Sigmoid colon (tissue), 7 donors: ENCODE results near the gene SEPTIN6. TPM values are rescaled to one million over a fixed set of nuclear protein-coding genes. Genes with fewer than 3 reads are reported as not detected.

Source experiments
- DNase-seq: peaks from one replicate; pipeline ENCODE4 v3.0.0-alpha.2; 2019
- H3K27ac ChIP-seq, 4 donors: fragments of 200-600 bp; sonication (generic); one replicate each; pipeline ENCODE4 v1.5.1; 2016 to 2019; ENCODE audit warnings: mild to moderate bottlenecking in 1 of 4
- H3K27me3 ChIP-seq, 3 donors: fragments of 200-600 bp; sonication (generic); one replicate each; pipeline ENCODE4 v1.5.1; 2019; ENCODE audit warnings: mild to moderate bottlenecking in 1 of 3
- H3K36me3 ChIP-seq, 4 donors: fragments of 200-600 bp; sonication (generic); one replicate each; pipeline ENCODE4 v1.5.1; 2016 to 2019
- H3K4me1 ChIP-seq, 4 donors: fragments of 200-600 bp; sonication (generic); one replicate each; pipeline ENCODE4 v1.5.1; 2017 to 2019
- H3K4me3 ChIP-seq, 4 donors: fragments of 200-600 bp; sonication (generic); one replicate each; pipeline ENCODE4 v1.5.1; 2017 to 2019; ENCODE audit warnings: mild to moderate bottlenecking in 2 of 4, moderate library complexity in 1 of 4
- H3K9me3 ChIP-seq, 4 donors: fragments of 200-600 bp in 3 of 4; sonication (generic) in 3 of 4; one replicate each; pipeline versions ENCODE4 v1.5.1 to v1.6.1; 2013 to 2019
- CTCF ChIP-seq, 4 experiments: fragments of 450-650 bp in 3 of 4; fragments of 200-600 bp in 1 of 4; IDR thresholded peaks; one replicate each; pipeline ENCODE4 v1.5.1; 2016 to 2019; ENCODE audit warnings: antibody characterized with exemption in 4 of 4, mild to moderate bottlenecking in 3 of 4, moderate library complexity in 2 of 4
- EP300 ChIP-seq, 4 donors: sonication (generic); formaldehyde crosslinking; IDR thresholded peaks; one replicate each; pipeline ENCODE4 v1.6.1; 2017; ENCODE audit warnings: antibody characterized with exemption in 4 of 4
- POLR2A ChIP-seq, 2 donors: fragments of 450-650 bp; IDR thresholded peaks; one replicate each; pipeline ENCODE4 v1.6.1; 2016; ENCODE audit warnings: antibody characterized with exemption in 2 of 2, mild to moderate bottlenecking in 2 of 2, moderate library complexity in 2 of 2
- POLR2AphosphoS5 ChIP-seq, 4 donors: sonication (generic); formaldehyde crosslinking; IDR thresholded peaks; one replicate each; pipeline ENCODE4 v1.6.1; 2017; ENCODE audit warnings: antibody characterized with exemption in 4 of 4
- WGBS, 2 donors: extraction: QIAGEN DNeasy Blood & Tissue Kit; methylation state at CpG; one replicate each; pipeline ENCODE4 v1.1.7; 2013; 5-methylcytosine and 5-hydroxymethylcytosine counted together
- intact Hi-C: fragments of 100-400 bp; cut with DNase I; formaldehyde crosslinking; loops from one replicate; pipeline ENCODE4 v1.15.1; 2023
- polyA plus RNA-seq, 3 donors: library from polyadenylated mRNA; stranded (reverse); fragments of 200-250 nt; gene quantifications; one replicate each; pipeline ENCODE4 v1.2.3, GENCODE V29; 2013
- total RNA-seq, 4 donors: library from RNA; depleted of rRNA; stranded (reverse); fragments of >200 nt; gene quantifications; one replicate each; pipeline ENCODE4 v1.1.0, GENCODE V29; 2016
- donor health status: healthy with polysubstance abuse.
- donor health status: Bipolar disorder and iron deficiency.
- donor health status: healthy.

SEPTIN6 gene
- total and polyA plus RNA-seq, 7 donors, result 5.3 to 103 (median 48.2) TPM

- Histone ChIP-seq H3K4me1 (peaks cover 0 to 5% (median 0%) of the 10 kb centered on the region in 4 donors), H3K9me3 (no peaks in the 10 kb centered on the region), H3K36me3 (no peaks in the 10 kb centered on the region), H3K4me3 (no peak overlapping the region), H3K27me3 (no peaks in the 10 kb centered on the region), H3K27ac (peak overlapping the region in 2 of 4 donors; percentile 14 to 21)
- WGBS, 2 donors, result 16 to 54% methylated on average over 7 of the region's 7 CpGs
- TF ChIP-seq CTCF (IDR thresholded peaks at IDR 0.05) (no peak), EP300 (IDR thresholded peaks at IDR 0.05) (no peak), POLR2AphosphoS5 (IDR thresholded peaks at IDR 0.05) (no peak), POLR2A (IDR thresholded peaks at IDR 0.05) (no peak)
- peak; percentile 78 for DNase-seq
- intact Hi-C loops, result no loop called here
Observed at GRCh38 chrX:119734897-119735339, 42.0 kb upstream of the SEPTIN6 start.

- TF ChIP-seq CTCF (IDR thresholded peaks at IDR 0.05) (peak; percentile 23 to 47 (median 36)), EP300 (IDR thresholded peaks at IDR 0.05) (no peak)
- 32 to 38% methylated on average over 14 of the region's 14 CpGs for WGBS, 2 donors
- Histone ChIP-seq H3K4me1 (no peaks in the 10 kb centered on the region), H3K27me3 (no peaks in the 10 kb centered on the region), H3K9me3 (no peaks in the 10 kb centered on the region), H3K36me3 (no peaks in the 10 kb centered on the region), H3K27ac (no peak overlapping the region), H3K4me3 (no peak overlapping the region)
- peak; percentile 77 for DNase-seq
- intact Hi-C loops, result loop anchor here (2.0 kb wide), 1 partner anchor 75 kb away; no protein-coding TSS in a partner anchor
Observed at GRCh38 chrX:119729408-119730201, 36.6 kb upstream of the SEPTIN6 start.

GRCh38 chrX:119728487-119728886, 35.5 kb upstream of the SEPTIN6 start:
- WGBS, 2 donors, result 55 to 63% methylated on average over 5 of the region's 5 CpGs
- Histone ChIP-seq H3K27ac (no peak overlapping the region), H3K4me1 (no peaks in the 10 kb centered on the region), H3K4me3 (no peak overlapping the region), H3K36me3 (no peaks in the 10 kb centered on the region), H3K27me3 (no peaks in the 10 kb centered on the region), H3K9me3 (no peaks in the 10 kb centered on the region)
- intact Hi-C loops, result no loop called here
- TF ChIP-seq EP300 (IDR thresholded peaks at IDR 0.05), result no peak
- no peak for TF ChIP-seq POLR2AphosphoS5 (IDR thresholded peaks at IDR 0.05)
- no peak for DNase-seq

GRCh38 chrX:119726900-119727555, 34.1 kb upstream of the SEPTIN6 start:
- no peaks in the 10 kb centered on the region for H3K27me3 ChIP-seq
- intact Hi-C loops, result no loop called here
- H3K4me1 ChIP-seq, result no peaks in the 10 kb centered on the region
- no peak for DNase-seq
- no peak overlapping the region for H3K27ac ChIP-seq
- H3K4me3 ChIP-seq, result no peak overlapping the region
- no peaks in the 10 kb centered on the region for H3K9me3 ChIP-seq
- TF ChIP-seq CTCF (IDR thresholded peaks at IDR 0.05), result no peak
- no peak for TF ChIP-seq POLR2AphosphoS5 (IDR thresholded peaks at IDR 0.05)
- TF ChIP-seq POLR2A (IDR thresholded peaks at IDR 0.05), result no peak
- no peak for TF ChIP-seq EP300 (IDR thresholded peaks at IDR 0.05)
- H3K36me3 ChIP-seq, result no peaks in the 10 kb centered on the region
- WGBS, 2 donors, result 57 to 75% methylated on average over 7 of the region's 7 CpGs

GRCh38 chrX:119721926-119722325, 29.0 kb upstream of the SEPTIN6 start:
- intact Hi-C loops, result no loop called here
- no peak overlapping the region for H3K27ac ChIP-seq
- no peaks in the 10 kb centered on the region for H3K36me3 ChIP-seq
- no peak for TF ChIP-seq POLR2A (IDR thresholded peaks at IDR 0.05)
- TF ChIP-seq POLR2AphosphoS5 (IDR thresholded peaks at IDR 0.05), result no peak
- TF ChIP-seq CTCF (IDR thresholded peaks at IDR 0.05), result no peak
- TF ChIP-seq EP300 (IDR thresholded peaks at IDR 0.05), result no peak
- 89 to 94% methylated on average over 2 of the region's 2 CpGs for WGBS, 2 donors
- H3K9me3 ChIP-seq, result no peaks in the 10 kb centered on the region
- H3K27me3 ChIP-seq, result no peaks in the 10 kb centered on the region
- no peaks in the 10 kb centered on the region for H3K4me1 ChIP-seq
- no peak overlapping the region for H3K4me3 ChIP-seq
- DNase-seq, result no peak
